ENCODE data around the gene CRTC1. TPM values are rescaled to one million over a fixed set of nuclear protein-coding genes. Genes with fewer than 3 reads are reported as not detected.
A peak's percentile ranks its signal among the peaks of the same experiment; 100 is the strongest.

The CRTC1 gene
- total and polyA plus RNA-seq, 2 of the 13 experiments (the other 11 are each of a cell fraction or from before 2014, with no cell fraction given), result 2.0 to 2.7 TPM

DNA sequence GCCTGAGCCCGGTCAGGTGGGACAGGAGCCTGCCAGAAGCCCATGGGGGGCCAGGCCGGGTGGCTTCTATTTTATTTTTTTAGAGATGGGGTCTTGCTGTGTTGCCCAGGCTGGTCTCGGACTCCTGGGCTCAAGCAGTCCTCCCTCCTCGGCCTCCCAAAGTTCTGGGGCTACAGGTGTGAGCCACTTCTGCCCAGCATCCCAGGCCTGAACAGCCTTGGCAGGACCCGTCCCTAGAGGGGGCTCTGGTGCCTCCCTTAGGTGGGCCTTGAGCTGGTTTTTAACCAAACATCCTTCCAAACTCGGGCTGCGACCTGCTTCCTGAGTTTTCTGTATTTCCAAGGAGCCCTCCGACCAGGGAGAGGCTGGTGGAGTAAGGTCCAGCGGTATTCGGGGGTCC, 97.2 kb downstream of the CRTC1 start (continued):
- TF ChIP-seq HIVEP1 (CRISPR knock-in tag; IDR thresholded peaks at IDR 0.05) (no peak), ZUFSP (CRISPR knock-in tag; IDR thresholded peaks at IDR 0.05; ENCODE audit: borderline replicate concordance) (no peak), ZNF674 (CRISPR knock-in tag; IDR thresholded peaks at IDR 0.05; ENCODE audit: low read depth) (no peak), CBFB (CRISPR knock-in tag; IDR thresholded peaks at IDR 0.05) (no peak), STAG1 (CRISPR knock-in tag; IDR thresholded peaks at IDR 0.05) (peak; percentile 72), ZNF121 (CRISPR knock-in tag; IDR thresholded peaks at IDR 0.05) (peak; percentile 52; the same call in 1 of the 2 replicates), PAXIP1 (CRISPR knock-in tag; conservative IDR thresholded peaks at IDR 0.05) (no peak), ZNF792 (CRISPR knock-in tag; IDR thresholded peaks at IDR 0.05) (no peak), CTCF (CRISPR knock-in tag; IDR thresholded peaks at IDR 0.05) (peak; percentile 68), SIX4 (CRISPR knock-in tag; IDR thresholded peaks at IDR 0.05) (no peak), ZNF576 (CRISPR knock-in tag; IDR thresholded peaks at IDR 0.05) (no peak), KDM6A (CRISPR knock-in tag; IDR thresholded peaks at IDR 0.05; ENCODE audit: low read depth) (no peak), RAD21 (CRISPR knock-in tag; IDR thresholded peaks at IDR 0.05) (0 out of 2 replicates have a peak, but pooled peaks have one; percentile 15), ZBED4 (CRISPR knock-in tag; IDR thresholded peaks at IDR 0.05; ENCODE audit: borderline replicate concordance) (no peak)
- TF ChIP-seq, protein P1, sequence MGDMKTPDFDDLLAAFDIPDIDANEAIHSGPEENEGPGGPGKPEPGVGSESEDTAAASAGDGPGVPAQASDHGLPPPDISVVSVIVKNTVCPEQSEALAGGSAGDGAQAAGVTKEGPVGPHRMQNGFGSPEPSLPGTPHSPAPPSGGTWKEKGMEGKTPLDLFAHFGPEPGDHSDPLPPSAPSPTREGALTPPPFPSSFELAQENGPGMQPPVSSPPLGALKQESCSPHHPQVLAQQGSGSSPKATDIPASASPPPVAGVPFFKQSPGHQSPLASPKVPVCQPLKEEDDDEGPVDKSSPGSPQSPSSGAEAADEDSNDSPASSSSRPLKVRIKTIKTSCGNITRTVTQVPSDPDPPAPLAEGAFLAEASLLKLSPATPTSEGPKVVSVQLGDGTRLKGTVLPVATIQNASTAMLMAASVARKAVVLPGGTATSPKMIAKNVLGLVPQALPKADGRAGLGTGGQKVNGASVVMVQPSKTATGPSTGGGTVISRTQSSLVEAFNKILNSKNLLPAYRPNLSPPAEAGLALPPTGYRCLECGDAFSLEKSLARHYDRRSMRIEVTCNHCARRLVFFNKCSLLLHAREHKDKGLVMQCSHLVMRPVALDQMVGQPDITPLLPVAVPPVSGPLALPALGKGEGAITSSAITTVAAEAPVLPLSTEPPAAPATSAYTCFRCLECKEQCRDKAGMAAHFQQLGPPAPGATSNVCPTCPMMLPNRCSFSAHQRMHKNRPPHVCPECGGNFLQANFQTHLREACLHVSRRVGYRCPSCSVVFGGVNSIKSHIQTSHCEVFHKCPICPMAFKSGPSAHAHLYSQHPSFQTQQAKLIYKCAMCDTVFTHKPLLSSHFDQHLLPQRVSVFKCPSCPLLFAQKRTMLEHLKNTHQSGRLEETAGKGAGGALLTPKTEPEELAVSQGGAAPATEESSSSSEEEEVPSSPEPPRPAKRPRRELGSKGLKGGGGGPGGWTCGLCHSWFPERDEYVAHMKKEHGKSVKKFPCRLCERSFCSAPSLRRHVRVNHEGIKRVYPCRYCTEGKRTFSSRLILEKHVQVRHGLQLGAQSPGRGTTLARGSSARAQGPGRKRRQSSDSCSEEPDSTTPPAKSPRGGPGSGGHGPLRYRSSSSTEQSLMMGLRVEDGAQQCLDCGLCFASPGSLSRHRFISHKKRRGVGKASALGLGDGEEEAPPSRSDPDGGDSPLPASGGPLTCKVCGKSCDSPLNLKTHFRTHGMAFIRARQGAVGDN (CRISPR knock-in tag; IDR thresholded peaks at IDR 0.05), result 0 out of 2 replicates have a peak, but pooled peaks have one; percentile 7

Data from HepG2 (cell line).